GM18499 (cell line): ENCODE data around the gene GSTT2B.
"Not testable (repeated sequence)": the region's sequence is repeated elsewhere in the genome, so short reads cannot be mapped to it uniquely, and the experiment has no call there.

Experiments
- ATAC-seq: cut with Tn5 transposase; IDR thresholded peaks from one replicate; pipeline ENCODE4 v1.9.1; 2021; ENCODE audit warnings: moderate number of reproducible peaks; ENCODE audit not compliant: insufficient read depth, unreplicated experiment

Gene GSTT2B

DNA sequence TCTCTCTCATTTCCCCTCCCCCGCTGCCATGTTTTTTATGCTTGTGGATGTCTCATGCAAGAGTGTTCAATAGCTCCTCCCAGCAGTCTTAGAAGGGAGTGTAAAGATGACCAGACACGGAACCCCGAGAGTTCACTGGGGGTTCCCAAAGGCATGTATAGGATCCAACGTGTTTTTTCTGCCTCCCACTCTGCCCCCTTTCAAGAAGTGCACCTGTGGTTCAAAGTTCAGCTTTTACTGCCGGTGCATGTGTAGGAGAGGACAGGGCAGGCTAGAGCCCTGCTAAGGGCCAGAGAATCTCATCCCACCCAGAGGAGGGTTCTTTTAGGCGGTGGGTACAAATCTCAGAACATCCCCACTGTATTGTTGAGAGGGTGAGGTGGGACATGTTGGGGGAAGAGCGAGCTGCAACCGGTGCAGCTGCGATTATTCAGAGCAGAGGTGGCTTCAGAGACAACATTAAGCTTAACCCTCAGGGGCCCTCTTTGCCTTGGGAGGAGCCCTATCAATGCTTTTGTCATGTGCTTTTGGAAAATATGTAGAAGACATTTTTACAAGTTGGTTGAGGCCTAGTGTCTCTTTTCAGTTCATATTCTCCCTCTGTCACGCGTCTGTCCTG, 52.3 kb downstream of the GSTT2B start:
- ATAC-seq: no peak

GRCh38 chr22:23907423-23907822, 53.6 kb downstream of the GSTT2B start:
- ATAC-seq: not testable (repeated sequence)
